ENCODE results near the gene TOX4.

TOX4 gene

DNA sequence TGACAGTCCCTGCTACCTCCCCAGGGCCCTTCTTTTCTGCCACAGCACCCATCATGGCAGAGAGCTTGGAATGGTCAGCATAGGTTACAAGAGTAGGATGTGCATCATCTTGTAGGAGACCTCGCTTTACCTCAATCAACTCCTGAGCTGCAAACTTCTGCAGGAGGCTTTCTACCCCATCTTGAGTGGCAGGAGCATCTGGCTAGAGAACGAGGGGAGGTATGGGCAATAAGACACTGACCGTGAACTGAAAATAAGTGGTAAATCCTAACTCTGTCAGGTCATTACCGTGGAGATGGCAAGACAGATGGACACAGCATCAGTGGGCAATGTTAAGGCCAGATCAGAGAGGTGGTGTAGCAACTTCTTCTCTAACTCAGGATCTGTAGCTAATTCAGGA is 26.4 kb downstream of the TOX4 start:
- no peak for DNase-seq

GRCh38 chr14:21505012-21505553 is 28.1 kb downstream of the TOX4 start:
- DNase-seq, result no peak

GRCh38 chr14:21506557-21506956 is 29.6 kb downstream of the TOX4 start:
- no peak for DNase-seq

GRCh38 chr14:21509432-21510143 is 32.6 kb downstream of the TOX4 start:
- DNase-seq, result no peak

DNA sequence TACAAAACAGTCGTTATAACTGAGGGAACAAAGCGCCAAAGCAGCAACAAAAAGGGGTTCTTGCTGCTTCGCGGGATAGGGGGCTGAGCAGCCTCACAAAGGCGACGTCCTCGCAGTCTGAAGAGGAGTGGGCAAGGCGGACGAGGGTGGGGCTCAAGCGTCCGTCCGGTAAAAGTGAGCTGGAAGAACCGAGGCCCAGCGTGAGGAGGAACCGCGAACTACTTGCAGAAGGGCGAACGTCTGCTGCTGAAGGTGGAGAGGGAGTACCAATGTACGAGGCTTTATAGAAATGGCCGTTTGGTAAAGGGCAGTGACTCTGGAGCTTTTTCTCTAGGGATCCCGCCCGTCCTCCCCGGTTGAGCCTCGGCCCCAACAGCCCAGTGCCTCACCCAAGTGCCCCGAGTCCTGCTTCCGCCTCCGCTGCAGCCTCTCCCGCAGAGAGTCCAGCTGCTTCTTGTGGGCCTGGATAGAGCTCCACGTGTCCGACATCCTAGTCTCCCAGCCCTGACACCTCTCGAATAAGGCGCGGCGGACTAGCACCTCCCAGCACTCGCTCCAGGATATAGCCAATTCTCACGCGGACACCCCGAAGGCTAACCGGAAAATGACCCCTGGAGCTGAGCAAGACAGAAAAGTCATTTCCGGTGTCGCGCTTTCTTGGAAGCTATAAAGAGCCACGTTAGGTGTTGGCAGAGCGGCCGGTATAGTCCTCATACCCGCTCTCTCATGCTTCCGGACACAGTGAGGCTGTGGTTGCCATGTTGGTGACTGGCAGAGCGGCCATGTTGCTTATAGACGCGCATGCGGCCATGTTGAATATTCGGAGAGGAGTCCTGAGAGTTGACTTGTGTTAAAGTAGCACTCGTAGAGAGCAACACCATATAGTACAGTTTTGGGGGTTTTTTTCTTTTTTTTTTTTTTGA is 34.0 kb downstream of the TOX4 start, which contains the start of gene METTL3:
METTL3 (minus strand) TSS at position 606 of the 923 bp plus-strand sequence; CDS start at position 489, 117 bp downstream.
- peak; percentile 96 for DNase-seq

GRCh38 chr14:21514341-21514740 is 37.3 kb downstream of the TOX4 start:
- no peak for DNase-seq

DNA sequence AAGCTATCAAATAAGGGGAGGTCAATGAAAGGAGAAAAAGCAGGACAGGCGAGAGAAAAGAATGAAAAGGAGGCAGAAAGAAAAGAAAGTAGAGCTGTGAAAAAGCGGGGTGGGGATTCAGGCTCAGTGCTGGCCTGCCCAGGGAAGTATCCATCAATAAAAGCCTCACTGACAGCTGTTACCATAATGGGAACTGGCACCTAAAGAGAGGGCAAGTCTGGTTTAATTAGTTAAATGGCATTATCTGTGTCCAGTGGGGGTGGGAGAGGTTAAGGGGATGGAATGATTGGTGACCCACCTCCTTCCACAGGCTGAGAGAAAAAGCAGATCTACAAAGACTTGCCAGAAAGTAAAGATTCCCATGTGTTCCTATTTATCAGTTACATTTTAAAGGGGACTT is 41.7 kb downstream of the TOX4 start:
- no peak for DNase-seq

GRCh38 chr14:21520767-21521166 is 43.8 kb downstream of the TOX4 start:
- peak; percentile 24 for DNase-seq

- DNase-seq, result no peak
Measured at GRCh38 chr14:21521501-21521900, 44.5 kb downstream of the TOX4 start.

- DNase-seq, result no peak
Measured at GRCh38 chr14:21523203-21523602, 46.2 kb downstream of the TOX4 start.

DNA sequence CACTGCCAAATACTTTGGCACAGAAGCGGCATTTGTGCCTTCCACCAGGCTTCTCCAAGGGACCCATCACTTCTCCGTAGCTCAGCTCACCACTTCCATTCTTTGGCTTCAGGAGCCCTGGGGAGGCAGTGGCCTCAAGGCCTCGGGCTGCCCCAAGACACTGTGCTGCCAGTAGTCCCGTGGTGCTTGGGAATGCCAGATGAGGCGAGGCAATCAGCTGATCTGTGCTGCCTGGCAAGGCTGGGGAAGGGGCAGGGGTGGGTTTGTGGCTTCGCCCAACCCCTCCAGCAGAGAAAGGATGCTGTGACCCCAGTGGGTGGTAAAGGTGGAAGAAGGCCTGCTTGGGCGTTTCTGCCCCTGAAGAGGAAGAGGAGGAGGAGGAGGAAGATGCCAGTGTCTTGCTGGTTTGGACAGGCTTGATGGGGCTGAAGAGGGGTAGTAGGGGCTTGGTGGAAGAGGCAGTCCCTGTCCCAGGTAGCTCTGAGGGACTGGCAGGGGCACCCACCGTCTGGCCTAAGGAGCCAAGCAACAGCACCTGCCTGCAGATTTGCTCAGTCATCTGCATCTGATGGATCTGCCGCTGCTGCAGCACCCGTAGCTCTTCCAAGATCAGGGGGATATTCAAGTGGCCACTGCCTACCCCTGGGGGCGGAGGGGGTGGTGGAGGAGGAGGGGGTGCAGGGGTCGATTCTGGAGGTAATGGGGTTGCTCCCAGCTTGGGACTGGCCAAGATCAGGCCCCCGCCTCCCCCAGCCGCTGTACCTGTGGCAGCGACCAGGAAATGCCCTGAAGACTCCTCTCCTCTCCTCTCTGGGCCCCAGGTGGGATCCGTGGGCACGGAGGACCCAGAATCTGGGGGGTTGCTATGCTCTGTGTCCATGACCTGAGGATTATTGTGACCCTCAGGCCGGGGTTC is 47.8 kb downstream of the TOX4 start:
- DNase-seq, result no peak

DNA sequence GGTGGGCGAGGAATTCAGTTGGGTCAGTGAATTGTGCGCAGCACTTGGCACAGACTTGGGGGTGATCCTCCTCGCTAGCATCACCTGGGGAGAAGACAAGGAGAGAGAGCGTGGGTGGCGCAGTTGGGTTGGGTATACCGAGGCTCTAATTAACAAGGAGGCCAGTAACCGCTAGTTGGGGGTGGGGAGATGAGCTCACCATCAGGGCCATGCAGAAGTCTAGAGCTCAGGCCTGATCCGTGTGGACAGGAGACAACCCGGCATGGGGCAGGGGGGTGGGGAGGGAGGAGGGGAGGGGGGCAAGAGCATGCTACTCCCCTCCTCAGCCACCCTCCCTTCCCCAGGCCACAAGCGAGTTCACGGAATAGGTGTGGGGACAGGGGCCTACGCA is 48.6 kb downstream of the TOX4 start:
- DNase-seq, result no peak

DNA sequence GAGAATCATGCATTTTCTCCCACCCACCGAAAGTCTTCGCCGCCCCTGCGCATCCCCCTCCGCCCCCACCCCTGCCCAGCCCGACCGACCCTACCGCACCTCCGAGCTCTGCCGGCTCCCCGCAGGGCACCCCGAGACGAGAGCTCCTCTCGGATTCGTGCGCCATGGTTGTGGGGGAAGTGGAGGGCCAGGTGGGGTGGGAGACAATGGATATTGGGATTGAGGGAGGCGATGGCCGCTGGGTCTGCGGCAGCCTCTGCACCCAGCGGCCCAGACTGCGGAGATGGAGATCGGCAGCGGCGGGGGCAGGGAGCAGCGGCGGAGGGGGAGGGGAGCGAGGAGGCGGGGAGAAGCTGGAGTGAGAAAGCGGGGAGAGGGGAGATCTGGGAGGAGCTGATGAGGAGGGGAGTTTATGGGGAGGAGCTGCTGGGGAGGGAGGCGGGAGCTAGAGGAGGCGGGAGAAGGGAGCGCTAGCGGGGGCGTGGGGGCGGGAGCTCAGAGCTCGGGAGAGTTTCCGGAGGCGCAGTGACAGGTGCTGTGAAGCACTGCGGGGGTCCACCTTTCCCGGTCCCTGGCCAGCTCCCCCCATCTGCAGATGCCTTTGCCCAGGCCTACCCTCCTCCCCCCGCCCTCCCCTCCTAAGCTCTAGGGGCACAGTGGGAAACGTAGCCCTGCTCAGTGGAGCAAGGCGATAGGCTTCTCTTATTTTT is 49.1 kb downstream of the TOX4 start, which contains the start of gene SALL2:
SALL2 (minus strand) TSS at position 385 of the 710 bp plus-strand sequence; CDS start at position 166, 219 bp downstream.
- DNase-seq, result peak; percentile 69

DNA sequence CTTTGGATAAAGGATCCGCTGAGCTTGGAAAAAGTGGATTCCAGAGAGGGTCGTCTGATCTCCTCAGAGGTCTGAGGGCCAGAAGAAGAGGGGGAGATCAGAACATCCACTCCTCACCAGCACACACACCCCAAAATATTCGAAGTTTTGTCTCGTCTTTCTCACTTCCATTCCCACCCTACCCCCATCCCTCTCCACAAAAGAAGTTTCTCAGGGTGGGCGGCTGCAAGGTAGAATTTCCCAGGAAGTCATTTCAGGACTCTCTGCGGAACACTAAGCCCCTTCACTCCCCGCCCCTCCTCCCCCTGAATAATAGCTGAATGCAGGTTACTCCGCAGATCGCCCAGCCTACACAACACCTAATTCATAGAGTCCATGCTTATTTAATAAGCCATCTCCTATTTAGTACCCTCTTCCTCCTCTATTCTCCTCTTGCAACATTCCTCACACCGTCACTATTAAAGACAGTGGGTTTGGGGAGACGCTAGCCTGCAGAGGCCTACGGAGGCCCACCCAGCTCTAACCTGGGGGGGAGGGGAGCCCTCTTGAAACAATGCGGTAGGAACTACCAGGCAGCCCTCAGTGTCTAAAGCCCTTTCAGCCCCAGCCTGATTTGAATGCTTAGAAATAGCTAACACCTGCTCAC is 49.8 kb downstream of the TOX4 start:
- no peak for DNase-seq

DNA sequence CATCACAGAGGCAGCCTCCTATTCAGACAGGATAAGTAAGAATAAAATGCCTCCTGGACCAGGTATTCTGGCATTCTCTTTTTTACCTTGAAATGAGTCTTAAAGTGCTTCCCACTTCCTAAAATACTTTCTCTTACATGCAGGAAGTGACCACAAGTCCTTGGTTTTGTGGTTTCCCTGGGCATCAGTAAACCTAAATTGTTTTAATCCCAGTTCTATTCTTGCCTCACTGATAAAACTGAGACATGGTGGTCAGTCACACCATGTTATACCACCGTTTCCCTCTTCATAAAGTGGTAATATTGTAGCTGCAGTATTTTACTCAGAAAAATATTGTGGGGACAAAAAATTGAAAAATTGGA is 50.3 kb downstream of the TOX4 start:
- no peak for DNase-seq

- no peak for DNase-seq
Measured at GRCh38 chr14:21528381-21529348, 51.7 kb downstream of the TOX4 start.

GRCh38 chr14:21529515-21529914 is 52.5 kb downstream of the TOX4 start:
- no peak for DNase-seq

- DNase-seq, result no peak
Measured at GRCh38 chr14:21533294-21533693, 56.3 kb downstream of the TOX4 start.

- DNase-seq, result no peak
Measured at GRCh38 chr14:21534576-21534975, 57.6 kb downstream of the TOX4 start.
